Sigmoid colon (tissue), 7 donors: ENCODE results near the gene APOC3. TPM values are rescaled to one million over a fixed set of nuclear protein-coding genes. Genes with fewer than 3 reads are reported as not detected.

ENCODE experiments used
- DNase-seq: peaks from one replicate; pipeline ENCODE4 v3.0.0-alpha.2; 2019
- H3K27ac ChIP-seq, 4 donors: fragments of 200-600 bp; sonication (generic); one replicate each; pipeline ENCODE4 v1.5.1; 2016 to 2019; ENCODE audit warnings: mild to moderate bottlenecking in 1 of 4
- H3K27me3 ChIP-seq, 3 donors: fragments of 200-600 bp; sonication (generic); one replicate each; pipeline ENCODE4 v1.5.1; 2019; ENCODE audit warnings: mild to moderate bottlenecking in 1 of 3
- H3K36me3 ChIP-seq, 4 donors: fragments of 200-600 bp; sonication (generic); one replicate each; pipeline ENCODE4 v1.5.1; 2016 to 2019
- H3K4me1 ChIP-seq, 4 donors: fragments of 200-600 bp; sonication (generic); one replicate each; pipeline ENCODE4 v1.5.1; 2017 to 2019
- H3K4me3 ChIP-seq, 4 donors: fragments of 200-600 bp; sonication (generic); one replicate each; pipeline ENCODE4 v1.5.1; 2017 to 2019; ENCODE audit warnings: mild to moderate bottlenecking in 2 of 4, moderate library complexity in 1 of 4
- H3K9me3 ChIP-seq, 4 donors: fragments of 200-600 bp in 3 of 4; sonication (generic) in 3 of 4; one replicate each; pipeline versions ENCODE4 v1.5.1 to v1.6.1; 2013 to 2019
- CTCF ChIP-seq, 4 experiments: fragments of 450-650 bp in 3 of 4; fragments of 200-600 bp in 1 of 4; IDR thresholded peaks; one replicate each; pipeline ENCODE4 v1.5.1; 2016 to 2019; ENCODE audit warnings: antibody characterized with exemption in 4 of 4, mild to moderate bottlenecking in 3 of 4, moderate library complexity in 2 of 4
- EP300 ChIP-seq, 4 donors: sonication (generic); formaldehyde crosslinking; IDR thresholded peaks; one replicate each; pipeline ENCODE4 v1.6.1; 2017; ENCODE audit warnings: antibody characterized with exemption in 4 of 4
- POLR2A ChIP-seq, 2 donors: fragments of 450-650 bp; IDR thresholded peaks; one replicate each; pipeline ENCODE4 v1.6.1; 2016; ENCODE audit warnings: antibody characterized with exemption in 2 of 2, mild to moderate bottlenecking in 2 of 2, moderate library complexity in 2 of 2
- POLR2AphosphoS5 ChIP-seq, 4 donors: sonication (generic); formaldehyde crosslinking; IDR thresholded peaks; one replicate each; pipeline ENCODE4 v1.6.1; 2017; ENCODE audit warnings: antibody characterized with exemption in 4 of 4
- WGBS, 2 donors: extraction: QIAGEN DNeasy Blood & Tissue Kit; methylation state at CpG; one replicate each; pipeline ENCODE4 v1.1.7; 2013; 5-methylcytosine and 5-hydroxymethylcytosine counted together
- intact Hi-C: fragments of 100-400 bp; cut with DNase I; formaldehyde crosslinking; loops from one replicate; pipeline ENCODE4 v1.15.1; 2023
- polyA plus RNA-seq, 3 donors: library from polyadenylated mRNA; stranded (reverse); fragments of 200-250 nt; gene quantifications; one replicate each; pipeline ENCODE4 v1.2.3, GENCODE V29; 2013
- total RNA-seq, 4 donors: library from RNA; depleted of rRNA; stranded (reverse); fragments of >200 nt; gene quantifications; one replicate each; pipeline ENCODE4 v1.1.0, GENCODE V29; 2016
- donor health status: healthy with polysubstance abuse.
- donor health status: Bipolar disorder and iron deficiency.
- donor health status: healthy.

The APOC3 gene
- not detected for total RNA-seq
- polyA plus RNA-seq: 1 to 10 TPM in 1 of 3 donors, under 1 TPM in 1, not detected in 1; 0.19 to 4.4 TPM

- Histone ChIP-seq H3K4me3 (no peak within 1 kb of the TSS), H3K27me3 (no peaks in the 10 kb centered on the region), H3K4me1 (no peaks in the 10 kb centered on the region), H3K36me3 (no peaks in the 10 kb centered on the region), H3K27ac (no peak within 1 kb of the TSS), H3K9me3 (no peaks in the 10 kb centered on the region)
- intact Hi-C loops: no loop called here
- no peak for TF ChIP-seq POLR2A (IDR thresholded peaks at IDR 0.05)
- no peak for TF ChIP-seq CTCF (IDR thresholded peaks at IDR 0.05)
- TF ChIP-seq EP300 (IDR thresholded peaks at IDR 0.05): no peak
- TF ChIP-seq POLR2AphosphoS5 (IDR thresholded peaks at IDR 0.05): no peak
- DNase-seq: peak; percentile 60
- WGBS, 2 donors: 77 to 79% methylated on average over 9 of the region's 9 CpGs
Measured at GRCh38 chr11:116829525-116830183, at the start of gene APOC3. APOC3 (plus strand) TSS chr11:116829907; CDS start chr11:116830583, 676 bp downstream.

GRCh38 chr11:116782728-116783127, 47.0 kb upstream of the APOC3 start:
- Histone ChIP-seq H3K9me3 (no peaks in the 10 kb centered on the region), H3K36me3 (peaks cover 31 to 89% (median 49%) of the 10 kb centered on the region in 4 donors), H3K4me3 (no peak overlapping the region), H3K27ac (no peak overlapping the region), H3K4me1 (peaks cover 0 to 14% (median 12%) of the 10 kb centered on the region in 4 donors), H3K27me3 (no peaks in the 10 kb centered on the region)
- DNase-seq: no peak
- WGBS, 2 donors: 85 to 91% methylated on average over 4 of the region's 4 CpGs
- intact Hi-C loops: no loop called here
- TF ChIP-seq POLR2AphosphoS5 (IDR thresholded peaks at IDR 0.05): no peak
- no peak for TF ChIP-seq POLR2A (IDR thresholded peaks at IDR 0.05)
- TF ChIP-seq EP300 (IDR thresholded peaks at IDR 0.05): no peak
- no peak for TF ChIP-seq CTCF (IDR thresholded peaks at IDR 0.05)

GRCh38 chr11:116786326-116786725, 43.4 kb upstream of the APOC3 start:
- no peak for TF ChIP-seq EP300 (IDR thresholded peaks at IDR 0.05)
- Histone ChIP-seq H3K9me3 (no peaks in the 10 kb centered on the region), H3K4me1 (peaks cover 0 to 25% (median 16%) of the 10 kb centered on the region in 4 donors), H3K27me3 (no peaks in the 10 kb centered on the region), H3K36me3 (peaks cover 18 to 53% (median 31%) of the 10 kb centered on the region in 4 donors), H3K27ac (no peak overlapping the region), H3K4me3 (no peak overlapping the region)
- WGBS, 2 donors: 87 to 92% methylated on average over 2 of the region's 2 CpGs
- intact Hi-C loops: loop anchor here (5.0 kb wide), 1 partner anchor 441 kb away; no protein-coding TSS in a partner anchor
- no peak for DNase-seq

- Histone ChIP-seq H3K36me3 (peaks cover 18 to 47% (median 30%) of the 10 kb centered on the region in 4 donors), H3K27ac (peak overlapping the region in 2 of 4 donors; percentile 88 to 90), H3K9me3 (no peaks in the 10 kb centered on the region), H3K4me1 (peaks cover 0 to 29% (median 20%) of the 10 kb centered on the region in 4 donors), H3K4me3 (peak overlapping the region; percentile 86 to 97 (median 93)), H3K27me3 (no peaks in the 10 kb centered on the region)
- no peak for TF ChIP-seq POLR2AphosphoS5 (IDR thresholded peaks at IDR 0.05)
- TF ChIP-seq CTCF (IDR thresholded peaks at IDR 0.05): no peak
- no peak for TF ChIP-seq POLR2A (IDR thresholded peaks at IDR 0.05)
- TF ChIP-seq EP300 (IDR thresholded peaks at IDR 0.05): no peak
- WGBS, 2 donors: 52 to 64% methylated on average over 5 of the region's 5 CpGs
- no peak for DNase-seq
- intact Hi-C loops: loop anchor here (5.0 kb wide), 1 partner anchor 440 kb away; no protein-coding TSS in a partner anchor
Measured at GRCh38 chr11:116786966-116787365, 42.7 kb upstream of the APOC3 start.

- H3K27ac ChIP-seq: peak overlapping the region; percentile 84 to 90 (median 88)
Measured at GRCh38 chr11:116787436-116787785, 42.3 kb upstream of the APOC3 start.

More at GRCh38 chr11:116787436-116787785, 42.3 kb upstream of the APOC3 start:
- intact Hi-C loops: loop anchor here (5.0 kb wide), 1 partner anchor 440 kb away; no protein-coding TSS in a partner anchor
- no peak for TF ChIP-seq POLR2AphosphoS5 (IDR thresholded peaks at IDR 0.05)
- TF ChIP-seq POLR2A (IDR thresholded peaks at IDR 0.05): no peak
- no peak for TF ChIP-seq CTCF (IDR thresholded peaks at IDR 0.05)
- no peak for TF ChIP-seq EP300 (IDR thresholded peaks at IDR 0.05)
- Histone ChIP-seq H3K27me3 (no peaks in the 10 kb centered on the region), H3K9me3 (no peaks in the 10 kb centered on the region), H3K4me1 (peaks cover 0 to 29% (median 20%) of the 10 kb centered on the region in 4 donors), H3K4me3 (peak overlapping the region; percentile 86 to 97 (median 93)), H3K36me3 (peaks cover 18 to 42% (median 29%) of the 10 kb centered on the region in 4 donors)
- WGBS, 2 donors: 0 to 1% methylated on average over 15 of the region's 15 CpGs
- no peak for DNase-seq
